22Rv1 (cell line): Measurements from ENCODE around the gene C1QTNF8.

Source experiments
- H3K27ac ChIP-seq: fragments of 450-650 bp; 2 replicates; pipeline ENCODE4 v1.5.1; 2017
- CTCF ChIP-seq: fragments of 450-650 bp; IDR thresholded peaks from 2 replicates; pipeline ENCODE4 v1.5.1; 2017; ENCODE audit warnings: mild to moderate bottlenecking
- ZFX ChIP-seq: fragments of 450-650 bp; IDR thresholded peaks from 2 replicates; pipeline ENCODE4 v1.6.1; 2017; ENCODE audit warnings: antibody characterized with exemption, borderline replicate concordance

The C1QTNF8 gene

DNA sequence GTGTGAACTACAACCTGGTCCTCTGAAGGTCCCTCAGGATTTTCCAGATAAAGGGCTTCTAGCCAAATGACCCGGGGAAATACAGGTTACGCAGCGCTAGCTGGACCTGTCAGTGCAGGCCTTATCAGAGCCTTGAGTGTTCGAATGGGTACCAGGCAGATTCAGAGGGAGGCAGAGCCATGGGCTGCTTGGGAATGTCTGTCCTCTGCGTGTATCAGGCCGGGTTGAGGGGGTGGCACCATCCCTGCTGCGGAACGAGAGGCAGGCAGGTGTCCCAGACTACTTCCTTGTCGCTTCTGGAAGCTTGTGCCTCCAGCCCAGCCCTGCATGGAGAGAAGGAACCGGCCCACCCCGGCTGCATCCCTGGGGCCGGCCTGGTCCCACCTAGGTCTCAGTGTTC, 57.1 kb downstream of the C1QTNF8 start:
- no peak overlapping the region for H3K27ac ChIP-seq
- TF ChIP-seq ZFX (no peak), CTCF (no peak)
